SK-N-SH treated with all-trans-retinoic acid at 6 μM for 48 hours (cell line): ENCODE results near the gene CTNNAL1.

Experiments
- CSDC2 ChIP-seq: fragments of 250-450 bp; sonication (Bioruptor Pico); IDR thresholded peaks from 2 replicates; pipeline ENCODE4 v1.5.0; 2020; ENCODE audit warnings: mild to moderate bottlenecking, moderate library complexity
- ZC3H10 ChIP-seq: fragments of 250-450 bp; sonication (Bioruptor Pico); IDR thresholded peaks from 2 replicates; pipeline ENCODE4 v1.5.1; 2021; ENCODE audit warnings: mild to moderate bottlenecking, moderate library complexity

GRCh38 chr9:108978205-108978604 lies 35.1 kb downstream of the CTNNAL1 start:
- TF ChIP-seq ZC3H10 (CRISPR knock-in tag) (no peak), CSDC2 (CRISPR knock-in tag) (no peak)
